A549 (cell line): ENCODE results near the gene WDR72.

Source experiments
- CTCF ChIP-seq: fragments of >200 bp; sonication (Bioruptor Twin); formaldehyde crosslinking; IDR thresholded peaks from 3 replicates; pipeline ENCODE4 v1.5.1; 2016
- KDM1A ChIP-seq: fragments of 200-600 bp; sonication (generic); IDR thresholded peaks from 2 replicates; pipeline ENCODE4 v1.6.1; 2016; ENCODE audit warnings: low read depth, mild to moderate bottlenecking
- POLR2A ChIP-seq: IDR thresholded peaks from 2 replicates; pipeline ENCODE4 v1.6.1; 2012; ENCODE audit warnings: mild to moderate bottlenecking, low read length

- TF ChIP-seq POLR2A = no peak
- no peak for TF ChIP-seq CTCF
- TF ChIP-seq KDM1A = no peak
These were observed 238.5 kb downstream of the WDR72 start for GRCh38 chr15:53520996-53521395.
